Muscle of back (tissue), 11 donors: ENCODE measurements around the gene OBP2B. TPM values are rescaled to one million over a fixed set of nuclear protein-coding genes. Genes with fewer than 3 reads are reported as not detected.
"Not testable (repeated sequence)": the region's sequence is repeated elsewhere in the genome, so short reads cannot be mapped to it uniquely, and the experiment has no call there.

Experiments
- DNase-seq, 3 donors: peaks; one replicate each; pipeline versions ENCODE4 v3.0.0 to v3.0.0-alpha.2; 2013
- polyA plus RNA-seq, 10 donors: library from polyadenylated mRNA; unstranded; fragments of 120-200 nt; gene quantifications; one replicate each; pipeline ENCODE4 v1.2.1, GENCODE V29; 2013; ENCODE audit not compliant: insufficient read length in 10 of 10

The OBP2B gene
- polyA plus RNA-seq, 10 donors = not detected

DNA sequence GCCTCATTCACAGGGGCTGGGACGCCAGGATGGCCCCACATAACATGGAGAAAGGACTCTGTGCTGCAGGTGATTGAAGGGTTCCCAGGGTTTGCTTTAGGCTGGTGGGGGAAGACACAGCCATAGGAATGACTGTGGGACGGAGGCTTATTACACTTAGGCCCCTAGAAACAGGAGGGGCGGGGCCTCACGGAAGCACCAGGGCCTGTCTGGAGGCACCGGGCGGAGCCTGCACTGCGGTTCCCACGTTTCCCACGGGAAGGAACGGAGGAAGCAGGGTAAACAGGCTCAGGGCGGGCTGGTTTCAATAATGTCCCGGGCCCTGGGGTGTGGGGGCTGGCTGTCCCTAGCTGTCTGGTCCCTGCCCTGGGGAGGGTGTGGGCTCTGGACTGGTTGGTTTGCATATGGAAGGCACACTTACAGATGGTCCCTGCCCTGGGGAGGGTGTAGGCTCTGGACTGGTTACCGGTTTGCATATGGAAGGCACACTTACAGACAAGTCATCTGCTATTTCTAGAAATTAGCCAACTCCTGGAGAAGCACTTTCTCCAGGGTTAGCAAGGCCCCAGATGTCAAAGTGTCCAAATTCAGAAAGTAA lies 14.2 kb upstream of the OBP2B start:
- DNase-seq = peak in 1 of 3 donors; percentile 26

DNA sequence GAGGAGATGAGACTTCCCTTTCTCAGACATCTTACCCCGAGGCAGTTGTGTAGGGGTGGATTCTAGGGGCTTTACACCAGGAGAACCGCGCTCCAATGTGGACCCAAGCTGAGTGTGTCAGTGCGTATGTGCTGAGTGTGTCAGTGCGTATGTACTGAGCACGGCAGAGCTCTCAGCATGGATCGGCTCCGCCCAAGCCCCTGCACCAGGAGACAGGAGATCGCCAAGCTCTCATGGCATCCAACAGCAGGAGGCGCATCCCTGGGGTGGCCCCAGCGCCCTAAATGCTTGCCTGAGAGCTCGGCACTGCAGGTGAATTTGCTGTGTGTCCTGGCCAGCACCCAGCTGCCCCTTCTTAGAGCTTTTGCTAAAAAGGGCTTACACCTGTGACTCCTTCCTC lies 12.9 kb upstream of the OBP2B start:
- not testable (repeated sequence) for DNase-seq

DNA sequence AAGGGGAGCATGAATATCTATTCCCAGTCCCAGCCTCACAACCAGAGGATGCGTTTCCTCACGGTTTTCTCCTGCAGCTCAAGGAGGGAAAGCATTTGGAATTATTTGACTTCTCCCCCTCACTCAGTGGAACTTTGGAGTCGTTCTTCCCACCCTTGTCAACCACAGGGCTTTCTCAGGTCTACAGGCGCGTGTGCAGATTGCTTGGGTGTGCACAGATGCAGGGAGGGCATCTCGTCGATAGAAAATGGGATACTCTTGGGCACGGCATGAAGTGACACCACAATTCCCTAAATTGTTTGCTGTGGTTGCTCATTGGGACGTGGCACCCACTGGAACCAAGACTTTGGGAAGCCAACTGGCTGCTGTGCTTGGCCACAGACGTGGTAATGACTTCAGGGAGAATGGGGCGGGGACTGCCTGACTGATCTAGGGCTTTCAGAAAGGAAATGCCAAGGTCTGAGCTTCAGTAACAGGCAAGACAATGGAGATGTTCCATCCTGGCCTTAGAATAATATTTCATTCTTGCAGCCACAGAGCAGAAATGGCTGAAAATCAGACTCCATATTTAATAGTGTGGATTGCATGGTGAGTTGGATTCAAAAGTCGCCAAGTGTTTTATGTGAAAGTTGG lies 12.2 kb upstream of the OBP2B start:
- DNase-seq = no peak

DNA sequence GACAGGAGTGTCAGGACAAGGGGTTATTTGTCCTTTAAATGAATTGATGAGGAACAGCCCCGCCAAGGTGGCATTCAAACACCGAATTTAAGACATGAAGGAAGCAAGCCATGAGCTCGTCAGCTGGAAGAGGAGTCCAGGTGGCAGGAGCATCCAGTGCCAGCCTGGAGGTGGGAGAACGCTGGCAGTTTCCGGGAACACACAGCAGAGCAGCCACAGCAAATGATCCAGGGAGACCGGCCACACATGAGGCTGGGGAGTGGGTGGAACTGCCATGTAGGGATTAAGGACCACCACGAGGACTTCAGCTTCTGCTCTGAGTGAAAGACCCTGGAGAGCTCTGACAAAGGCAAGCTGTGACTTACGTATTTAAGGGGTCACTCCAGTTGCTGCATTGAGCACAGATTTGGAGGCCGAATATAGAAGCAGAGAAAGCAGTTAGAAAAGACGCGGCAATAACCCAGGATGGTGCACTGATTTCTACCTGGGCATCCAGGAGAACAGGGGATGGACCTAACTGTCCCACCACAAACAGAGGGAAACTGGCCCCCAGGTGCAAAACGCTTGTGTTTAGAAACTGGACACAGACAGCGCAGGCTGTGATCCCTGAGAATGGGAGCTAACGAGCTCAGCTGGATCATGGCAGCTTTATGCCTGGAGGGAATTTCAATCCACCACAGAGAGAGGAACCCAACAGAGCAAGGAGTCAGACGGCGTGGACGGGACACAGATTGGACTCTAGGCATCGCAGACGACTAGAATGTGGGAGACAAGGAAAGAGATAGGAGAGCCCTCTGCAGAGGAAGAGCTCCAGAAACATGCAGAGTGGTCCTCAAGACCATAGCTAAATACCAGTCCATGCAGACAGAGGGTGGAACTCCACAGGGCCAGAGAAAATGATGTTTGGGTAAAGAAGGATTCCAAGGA lies 9.3 kb upstream of the OBP2B start:
- DNase-seq = not testable (repeated sequence)

DNA sequence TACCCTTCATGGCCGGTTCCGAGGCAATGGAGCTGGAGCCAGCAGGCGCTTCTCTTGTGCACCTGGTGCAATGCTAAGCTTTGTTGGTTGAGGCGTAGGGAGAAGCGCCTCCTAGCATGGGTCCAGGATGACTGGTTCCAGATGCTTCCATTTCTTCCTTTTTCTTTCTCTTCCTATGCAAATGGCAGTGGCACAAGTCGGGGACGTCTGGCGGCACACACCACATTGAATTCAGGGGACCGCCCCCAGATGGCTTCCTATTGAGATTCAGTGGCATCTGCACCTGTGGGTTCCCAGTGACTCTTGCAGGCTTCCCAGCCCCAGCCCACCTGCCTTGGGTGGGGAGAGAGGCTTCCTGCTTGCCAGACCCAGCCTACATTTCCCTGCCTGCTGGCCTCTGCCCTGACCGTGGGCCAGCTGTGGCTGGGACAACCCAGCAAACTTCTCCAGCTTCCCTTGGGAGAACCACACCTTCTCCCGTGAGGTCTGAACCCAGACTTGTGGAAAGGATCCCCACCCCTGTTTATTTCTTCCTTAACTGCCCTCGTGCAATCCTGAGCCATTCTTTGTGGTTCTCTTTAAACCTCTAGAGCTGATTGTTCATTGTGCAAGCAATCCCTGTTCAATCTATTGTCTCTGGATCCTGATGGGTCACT lies 8.4 kb upstream of the OBP2B start:
- DNase-seq = not testable (repeated sequence)

DNA sequence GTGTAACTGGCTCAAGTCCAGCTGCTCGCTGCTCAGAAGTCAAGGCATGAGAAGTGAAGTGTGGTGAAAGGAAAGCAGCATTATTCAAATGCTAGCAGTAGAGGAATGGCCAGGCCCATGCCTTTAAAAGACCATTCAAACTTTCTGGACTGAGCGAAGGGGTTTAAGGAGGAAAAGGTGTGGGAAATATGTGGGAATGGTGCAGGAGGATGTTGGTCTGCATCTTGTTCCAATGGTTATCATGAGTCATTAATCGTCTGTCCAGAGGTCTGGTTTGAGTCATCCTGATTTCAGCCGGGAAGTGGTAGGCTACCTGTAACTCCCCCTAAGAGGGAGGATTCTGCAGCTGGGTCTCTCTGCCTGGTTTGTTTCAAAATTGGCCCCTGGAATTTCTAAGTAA lies 5.2 kb upstream of the OBP2B start:
- not testable (repeated sequence) for DNase-seq

DNA sequence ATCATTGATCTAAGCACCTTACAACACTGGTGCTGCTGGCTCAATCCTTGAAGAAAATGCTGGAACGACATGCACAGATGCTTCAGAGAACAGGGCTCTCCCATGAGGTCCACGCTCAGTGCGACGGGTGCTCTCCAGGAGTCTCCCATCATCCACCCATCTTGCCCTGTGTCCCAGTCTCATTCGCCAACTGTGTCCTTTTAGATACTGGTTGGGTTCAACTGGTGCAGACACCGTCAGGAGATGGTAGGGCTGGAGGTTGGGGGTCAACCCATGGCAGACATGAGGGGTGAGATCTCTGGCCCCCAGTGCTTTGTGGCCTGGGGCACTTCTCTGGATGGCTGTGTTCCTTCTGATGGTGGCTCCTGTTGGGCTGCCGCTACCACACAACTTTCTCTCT lies 1.6 kb upstream of the OBP2B start:
- no peak for DNase-seq

DNA sequence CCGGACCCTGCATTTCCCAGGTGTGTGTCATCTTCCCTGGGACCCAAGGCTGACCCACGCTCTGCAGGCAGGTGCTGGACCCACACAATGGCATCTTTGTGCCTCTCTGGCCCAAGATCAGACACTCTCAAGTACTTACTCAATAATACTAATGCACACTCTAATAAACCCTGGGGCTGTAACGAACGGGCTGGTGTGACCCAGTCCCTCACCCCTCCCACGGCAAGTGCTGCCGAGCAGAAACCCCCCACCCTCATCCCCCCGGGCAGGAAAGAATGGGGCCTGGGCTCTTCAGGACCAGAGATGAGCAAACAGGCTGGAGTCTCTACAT lies 1.1 kb upstream of the OBP2B start:
- DNase-seq = no peak

DNA sequence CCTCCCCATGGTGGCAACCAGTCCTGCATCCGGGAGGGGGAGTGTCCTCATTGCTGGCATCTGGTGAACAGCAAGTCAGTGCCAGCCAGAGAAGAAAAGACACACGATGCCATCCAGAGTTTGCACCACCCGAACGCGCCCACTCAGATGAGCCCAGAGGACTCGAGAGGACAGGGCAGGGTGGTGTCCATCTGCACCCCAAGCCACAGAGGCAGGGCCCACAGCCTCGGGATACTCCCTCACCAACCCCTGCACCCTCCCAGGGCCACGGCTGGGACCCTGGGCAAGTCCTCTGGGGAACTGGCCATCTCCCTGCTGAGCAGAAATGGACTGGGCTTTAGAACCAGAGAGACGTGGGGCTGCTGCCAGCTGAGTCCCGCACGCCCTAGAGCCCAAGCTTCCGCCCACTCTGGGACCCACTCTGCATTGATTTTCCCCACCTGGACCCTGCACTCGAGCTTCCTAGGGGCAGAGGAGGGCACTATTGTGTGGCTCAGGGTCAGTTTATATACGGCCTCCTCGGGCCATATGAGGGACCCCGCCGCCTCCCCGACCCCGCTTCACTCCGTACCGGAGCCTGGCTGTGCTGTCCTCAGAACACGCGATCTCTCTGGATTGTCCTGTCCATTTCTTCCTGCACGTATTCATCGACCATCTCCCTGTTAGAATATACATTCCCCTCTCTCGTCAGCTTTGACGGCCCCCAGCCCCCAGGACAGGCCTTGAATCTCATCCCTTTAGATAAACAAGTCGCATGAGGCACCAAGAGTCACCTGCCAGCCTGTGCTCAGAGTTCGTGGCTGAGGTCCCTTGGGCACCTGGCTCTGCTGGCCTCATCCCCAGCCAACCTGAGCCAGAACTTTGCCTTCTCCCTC lies 514 bp upstream of the OBP2B start:
- DNase-seq = not testable (repeated sequence)

DNA sequence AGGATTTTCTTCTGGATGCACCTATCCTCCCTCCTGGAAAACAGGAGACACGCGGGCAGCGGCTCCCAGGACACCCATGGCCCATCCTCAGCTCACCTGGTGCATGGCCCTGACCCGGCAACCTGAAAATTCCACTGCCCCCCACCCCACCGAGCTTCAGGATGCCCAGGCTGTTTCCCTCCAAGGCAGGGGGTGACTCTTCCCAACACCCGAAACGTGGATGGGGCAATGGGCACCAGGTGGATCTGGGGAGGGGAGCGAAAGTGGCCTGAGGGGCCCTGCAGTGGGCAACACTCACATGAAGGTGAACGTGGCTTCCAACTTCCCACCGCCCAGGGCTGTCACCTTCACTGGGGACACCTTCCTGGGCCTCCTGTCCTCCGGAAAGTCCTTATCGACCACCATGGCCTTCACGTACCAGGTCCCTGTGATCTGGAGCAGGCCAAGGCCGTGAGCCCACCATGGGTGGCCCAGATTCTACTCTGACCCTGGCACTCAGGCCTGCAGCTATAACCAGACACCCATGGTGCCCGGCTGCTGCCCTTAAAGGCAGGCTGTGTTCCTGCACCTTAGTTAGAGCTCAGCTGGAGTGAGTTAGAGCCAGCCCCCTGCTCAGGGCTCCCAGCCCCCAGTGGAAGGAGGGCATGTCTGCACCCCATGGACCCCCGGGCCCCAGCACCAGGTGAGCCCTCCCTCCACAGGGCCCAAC lies 725 bp downstream of the OBP2B start:
- DNase-seq = not testable (repeated sequence)

DNA sequence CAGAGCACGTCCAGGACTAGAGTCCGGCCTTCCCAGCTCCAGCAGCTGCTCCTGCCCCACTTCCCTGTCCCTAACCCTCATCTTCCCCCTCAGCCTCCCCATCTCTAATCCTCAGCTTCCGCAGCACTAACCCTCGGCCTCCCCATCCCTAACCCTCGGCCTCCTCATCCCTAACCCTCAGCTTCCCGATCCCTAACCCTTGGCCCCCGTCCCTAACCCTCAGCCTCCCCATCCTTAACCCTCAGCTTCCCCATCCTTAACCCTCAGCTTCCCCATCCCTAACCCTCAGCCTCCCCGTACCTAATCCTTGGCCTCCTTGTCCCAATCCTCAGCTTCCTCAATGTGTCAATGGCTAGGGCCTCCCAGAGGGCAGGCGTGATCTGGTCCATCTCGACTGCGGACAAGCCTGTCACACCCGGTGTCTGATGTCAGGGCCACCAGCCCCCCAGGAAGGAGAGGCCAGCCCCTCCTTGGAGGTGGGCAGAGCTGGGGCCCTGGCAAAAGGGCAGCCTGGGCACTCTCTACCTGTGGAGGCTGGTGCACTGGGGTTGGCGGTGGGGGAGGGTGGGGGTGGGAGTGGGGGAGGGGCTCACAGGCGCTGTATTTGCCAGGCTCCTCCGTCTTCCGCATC lies 1.4 kb downstream of the OBP2B start:
- DNase-seq = no peak

DNA sequence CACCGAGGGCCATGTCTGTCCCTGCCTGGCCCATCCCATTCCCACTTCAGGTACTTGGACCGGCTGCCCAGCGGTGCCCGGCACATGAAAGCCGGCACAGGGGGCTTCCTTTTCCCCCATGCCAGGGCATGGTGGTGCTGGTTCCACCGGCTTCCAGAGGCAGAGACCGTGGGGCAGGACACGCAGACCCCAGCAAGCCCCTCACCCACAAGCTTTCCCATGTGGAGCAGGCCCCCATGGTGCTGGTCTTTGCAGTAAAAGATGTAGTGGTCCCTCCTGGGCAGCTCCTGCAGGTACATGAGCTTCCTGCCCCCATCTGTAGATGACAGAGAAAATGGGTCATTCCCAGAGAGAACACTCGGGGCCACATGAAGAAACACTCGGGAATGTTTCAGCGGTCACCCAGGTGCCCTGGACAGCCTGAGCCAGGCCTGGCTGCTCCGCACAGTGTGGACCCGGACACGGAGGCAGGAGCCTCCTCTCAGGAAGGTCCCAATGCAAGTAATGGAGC lies 2.0 kb downstream of the OBP2B start:
- no peak for DNase-seq

DNA sequence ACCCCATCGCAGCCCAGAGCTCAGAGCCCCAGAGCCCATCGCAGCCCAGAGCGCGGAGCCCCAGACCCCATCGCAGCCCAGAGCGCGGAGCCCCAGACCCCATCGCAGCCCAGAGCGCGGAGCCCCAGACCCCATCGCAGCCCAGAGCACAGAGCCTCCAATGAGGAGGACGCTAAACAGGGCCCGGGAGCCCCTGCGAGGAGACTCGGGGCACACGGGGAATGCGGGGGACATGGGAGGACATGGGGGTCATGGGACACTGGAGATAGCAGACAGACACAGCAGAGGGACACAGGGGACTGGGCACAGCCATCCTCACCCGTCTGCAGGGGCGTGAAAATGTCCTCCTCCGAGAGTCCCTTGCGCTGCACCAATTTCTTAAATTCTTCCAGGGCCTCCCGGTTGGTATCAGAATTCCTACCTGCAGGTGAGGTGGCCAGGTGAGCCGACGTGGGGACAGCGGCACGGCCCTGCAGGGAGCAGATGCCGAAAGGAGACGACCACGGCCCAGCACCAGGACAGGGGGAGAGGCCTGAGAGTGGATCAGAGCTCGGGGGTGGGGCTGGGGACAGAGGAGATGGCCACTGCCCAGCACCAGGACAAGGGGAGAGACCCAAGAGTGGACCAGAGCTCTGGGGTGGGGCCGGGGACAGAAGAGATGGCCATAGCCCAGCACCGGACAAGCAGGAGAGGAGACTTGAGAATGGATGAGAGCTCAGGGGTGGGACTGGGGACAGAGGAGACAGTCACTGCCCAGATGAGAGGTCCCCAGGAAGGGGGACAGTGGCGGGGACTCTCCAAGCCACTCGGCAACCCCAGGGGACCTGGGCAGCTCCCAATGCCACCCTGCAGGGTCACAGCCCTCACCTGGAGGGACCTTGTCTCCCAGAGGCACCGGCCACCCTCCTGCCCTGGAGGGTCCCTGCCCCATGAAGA lies 2.8 kb downstream of the OBP2B start:
- no peak for DNase-seq

DNA sequence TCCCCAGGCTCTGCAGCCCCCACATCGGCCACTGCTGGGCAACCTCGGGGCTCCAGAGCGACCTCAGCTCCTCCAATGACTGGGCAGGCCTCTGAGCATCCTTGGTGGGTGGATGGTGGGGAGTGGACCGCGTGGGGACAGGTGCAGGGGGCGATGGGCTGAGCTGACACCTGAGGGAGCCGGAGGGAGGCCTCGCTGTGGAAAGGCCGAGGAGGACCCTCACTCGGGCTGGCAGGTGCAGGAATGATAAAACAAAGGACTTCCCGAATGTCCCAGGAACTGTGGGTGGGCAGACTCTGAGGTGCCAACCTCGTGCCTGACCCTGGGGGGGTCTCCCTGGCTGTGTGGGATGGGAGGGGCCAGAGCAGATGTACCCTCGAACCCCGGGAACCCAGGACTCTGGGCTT lies 3.6 kb downstream of the OBP2B start:
- not testable (repeated sequence) for DNase-seq

DNA sequence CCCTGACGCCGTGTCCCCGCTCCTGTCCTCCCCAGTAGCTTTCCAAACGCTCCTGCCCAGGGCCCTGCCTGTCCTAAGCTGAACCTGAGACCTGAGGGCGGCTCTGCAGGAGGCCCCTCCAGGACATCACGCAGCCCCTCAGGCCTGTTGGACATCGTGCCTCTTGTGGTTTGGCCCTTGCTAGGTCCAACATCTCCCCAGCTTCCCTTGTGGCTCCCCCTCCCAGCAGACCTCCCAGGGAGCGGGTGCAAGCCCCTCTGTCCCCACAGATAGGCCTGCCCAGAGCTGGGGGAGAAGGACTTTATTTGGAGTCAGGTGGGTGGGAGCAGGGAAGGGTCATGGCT lies 4.1 kb downstream of the OBP2B start:
- no peak for DNase-seq

DNA sequence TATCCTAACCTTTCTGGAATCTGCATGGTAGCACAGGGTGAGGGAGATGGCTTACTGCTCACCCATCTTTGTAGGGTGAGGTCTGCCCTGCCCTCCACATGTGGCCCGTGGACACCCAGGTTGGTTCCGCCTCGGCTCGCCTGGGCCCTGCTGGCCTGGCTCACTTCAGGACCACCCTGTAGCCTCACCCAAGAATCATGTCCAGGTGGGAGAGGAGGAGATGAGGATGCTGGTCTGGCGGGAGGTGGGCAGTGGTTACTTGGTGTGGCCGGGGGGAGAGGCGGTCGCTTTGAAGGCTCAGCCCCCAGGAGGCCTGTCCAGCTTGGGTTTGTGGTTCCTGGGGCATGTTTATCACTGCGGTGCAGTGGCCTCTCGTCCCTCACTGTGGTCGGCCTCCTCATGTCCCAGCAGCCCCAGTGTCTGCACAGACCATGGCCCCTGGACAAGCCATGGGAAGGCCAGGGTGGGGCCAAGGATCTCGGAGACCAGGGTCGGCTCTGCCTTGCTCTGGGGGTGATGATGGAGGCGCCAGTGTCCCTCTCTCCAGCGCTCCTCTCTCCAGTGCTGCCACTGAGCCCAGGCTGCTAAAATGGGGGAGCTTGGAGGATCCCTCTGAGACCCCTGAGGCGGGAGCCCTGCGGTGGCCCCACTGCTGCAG lies 4.6 kb downstream of the OBP2B start:
- no peak for DNase-seq

DNA sequence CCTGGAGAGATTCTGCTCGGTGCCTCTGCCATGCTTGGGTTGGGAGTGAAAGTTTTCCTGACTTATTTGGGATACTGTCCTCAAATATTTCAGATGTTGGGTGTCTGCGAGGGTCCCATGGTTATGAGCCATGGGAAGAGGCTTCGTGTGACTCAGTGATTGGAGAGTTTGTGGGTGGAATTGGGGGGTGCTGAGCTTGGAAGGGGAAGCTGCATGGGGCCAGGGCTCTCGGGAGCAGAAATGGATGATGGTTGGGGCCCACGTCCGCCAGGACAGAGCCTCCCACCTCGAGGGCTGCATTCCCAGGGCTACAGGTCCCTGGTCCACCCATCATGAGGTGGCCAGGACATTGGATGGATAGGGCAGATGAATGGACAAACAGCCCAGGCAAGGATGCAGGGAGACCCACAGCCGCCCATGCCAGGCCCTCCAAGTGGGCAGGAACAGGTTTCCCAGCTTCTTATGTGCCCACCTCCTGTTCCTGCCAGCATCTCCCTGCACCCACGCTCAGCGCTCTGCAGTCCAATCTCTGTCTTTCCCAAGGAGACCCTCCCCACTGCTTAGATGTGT lies 5.5 kb downstream of the OBP2B start:
- no peak for DNase-seq
